Head of caudate nucleus (tissue), 42 donors: ENCODE measurements around the gene STK17A.
"Not testable (repeated sequence)": the region's sequence is repeated elsewhere in the genome, so short reads cannot be mapped to it uniquely, and the experiment has no call there.

Experiments
- DNase-seq, 42 donors: peaks; one replicate each; pipeline versions ENCODE4 v3.0.0 to v3.0.0-alpha.2; 2020 to 2021; ENCODE audit warnings: mixed read lengths in 7 of 42
- intact Hi-C: fragments of 100-400 bp; cut with DNase I; formaldehyde crosslinking; loops from one replicate; pipeline ENCODE4 v1.15.0; 2022

The STK17A gene

GRCh38 chr7:43590862-43591557 lies 8.1 kb downstream of the STK17A start:
- intact Hi-C loops: no loop called here
- no peak for DNase-seq

DNA sequence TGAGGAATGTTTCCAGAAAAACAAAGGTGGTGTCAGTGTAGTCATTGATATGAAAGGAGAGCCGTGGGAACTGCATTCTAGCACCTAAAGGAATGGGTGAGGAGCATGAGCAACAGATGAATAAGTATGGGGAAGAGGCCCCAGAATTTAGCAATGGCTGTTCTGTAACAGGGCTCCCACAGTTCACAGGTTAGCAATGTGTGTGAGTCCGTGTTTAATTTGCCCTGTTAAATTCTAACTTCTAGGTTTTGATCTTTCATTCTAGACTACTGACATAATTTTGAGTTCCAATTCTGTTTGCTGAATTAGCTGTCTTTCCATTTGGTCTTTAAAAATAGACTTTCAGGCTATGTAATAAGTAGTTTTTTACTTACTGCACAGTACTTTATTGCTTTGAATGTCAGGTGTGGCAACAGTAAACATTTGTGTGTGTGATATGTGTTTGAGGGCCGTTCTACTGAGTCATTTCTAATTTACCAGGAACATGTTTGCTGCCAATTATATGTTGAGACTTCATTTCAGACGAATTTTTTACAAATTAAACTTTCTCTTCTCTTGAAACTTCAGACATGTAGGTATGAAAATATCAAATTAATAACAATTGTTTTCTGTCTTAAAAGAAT lies 8.8 kb downstream of the STK17A start:
- DNase-seq: no peak
- intact Hi-C loops: no loop called here

- intact Hi-C loops: no loop called here
Measured at GRCh38 chr7:43592326-43592725, 9.4 kb downstream of the STK17A start.

GRCh38 chr7:43593010-43593409 lies 10.1 kb downstream of the STK17A start:
- DNase-seq: no peak
- intact Hi-C loops: no loop called here

More at GRCh38 chr7:43592326-43592725, 9.4 kb downstream of the STK17A start:
- no peak for DNase-seq

DNA sequence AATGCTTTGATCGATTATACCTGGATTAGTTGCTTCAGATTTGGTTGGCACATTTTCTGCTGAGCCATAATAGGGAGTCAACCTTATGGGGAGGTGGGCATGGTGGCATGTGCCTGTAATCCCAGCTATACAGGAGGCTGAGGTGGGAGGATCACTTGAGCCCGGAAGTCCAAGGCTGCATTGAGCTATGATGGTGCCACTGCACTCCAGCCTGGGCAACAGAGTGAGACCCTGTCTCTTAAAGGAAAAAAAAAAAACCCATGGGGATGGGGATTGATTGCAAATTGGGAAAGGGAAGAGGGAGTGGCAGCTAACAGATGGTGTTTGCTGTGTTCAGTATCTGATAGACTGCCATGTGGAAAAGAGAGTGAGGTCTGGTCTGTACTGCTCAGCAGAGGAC lies 11.1 kb downstream of the STK17A start:
- no peak for DNase-seq
- intact Hi-C loops: no loop called here

DNA sequence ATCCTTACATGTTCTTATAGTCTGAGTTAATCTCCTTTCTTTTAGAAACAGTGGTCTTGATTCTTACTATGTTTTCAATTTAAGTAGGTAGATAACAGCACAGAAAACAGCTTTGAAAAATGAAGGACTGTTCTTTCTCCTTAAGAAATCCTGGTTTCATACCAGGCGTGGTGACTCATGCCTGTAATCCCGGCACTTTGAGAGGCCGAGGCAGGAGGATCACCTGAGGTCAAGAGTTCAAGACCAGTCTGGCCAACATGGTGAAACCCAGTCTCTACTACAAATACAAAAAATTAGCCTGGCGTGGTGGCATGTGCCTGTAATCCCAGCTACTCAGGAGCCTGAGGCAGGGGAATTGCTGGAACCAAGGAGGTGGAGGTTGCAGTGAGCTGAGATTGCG lies 13.5 kb downstream of the STK17A start:
- intact Hi-C loops, DNase-seq: not testable (repeated sequence)

GRCh38 chr7:43600056-43600455 lies 17.1 kb downstream of the STK17A start:
- intact Hi-C loops: no loop called here
- no peak for DNase-seq

DNA sequence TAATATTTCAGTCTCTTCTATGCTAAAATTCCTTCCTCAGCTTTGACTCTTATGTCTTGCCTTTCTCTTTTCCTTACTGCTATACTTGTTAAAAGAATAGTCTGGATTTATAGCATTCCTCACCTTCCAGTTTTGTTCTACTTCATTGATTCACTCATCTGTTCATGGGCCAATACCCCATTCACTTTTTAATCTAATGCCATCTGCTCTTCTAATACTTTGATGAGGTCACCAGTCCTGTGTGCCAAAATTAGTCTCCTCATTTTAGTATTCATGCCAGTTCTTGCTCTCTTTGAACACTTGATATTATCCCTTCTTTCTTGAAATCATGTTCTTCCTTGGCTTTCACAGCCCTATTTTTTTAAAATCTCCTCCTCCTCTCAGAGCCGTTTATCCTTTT lies 19.3 kb downstream of the STK17A start:
- DNase-seq: no peak
- intact Hi-C loops: no loop called here

- intact Hi-C loops: no loop called here
- DNase-seq: no peak
Measured at GRCh38 chr7:43604251-43604650, 21.3 kb downstream of the STK17A start.

- no peak for DNase-seq
- intact Hi-C loops: no loop called here
Measured at GRCh38 chr7:43609097-43609496, 26.2 kb downstream of the STK17A start.

DNA sequence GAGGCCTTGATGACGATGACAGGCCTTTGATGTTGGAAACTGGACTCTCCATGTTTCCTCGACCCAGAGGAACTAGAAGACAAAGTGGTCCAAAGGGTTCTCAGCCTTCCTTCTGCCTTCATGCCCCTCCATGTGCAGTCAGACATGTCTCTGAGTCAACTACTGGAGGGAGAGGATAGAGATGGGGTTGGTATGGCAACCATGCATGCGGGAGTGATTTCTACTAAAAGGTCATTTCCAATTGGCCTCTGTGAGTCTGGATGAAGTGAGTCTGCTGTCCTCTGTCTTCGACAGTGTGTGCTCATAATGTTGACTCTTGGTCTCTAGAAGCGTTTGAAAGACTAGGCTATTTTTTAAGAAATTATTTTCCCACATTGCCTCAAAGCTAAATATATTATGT lies 29.2 kb downstream of the STK17A start:
- intact Hi-C loops: no loop called here

GRCh38 chr7:43612599-43613589 lies 30.0 kb downstream of the STK17A start:
- peak in 1 of 42 donors; percentile 8 for DNase-seq
- intact Hi-C loops: no loop called here

More for the DNA sequence above, 29.2 kb downstream of the STK17A start:
- DNase-seq: no peak

- intact Hi-C loops: no loop called here
- DNase-seq: no peak
Measured at GRCh38 chr7:43615558-43616145, 32.7 kb downstream of the STK17A start.

DNA sequence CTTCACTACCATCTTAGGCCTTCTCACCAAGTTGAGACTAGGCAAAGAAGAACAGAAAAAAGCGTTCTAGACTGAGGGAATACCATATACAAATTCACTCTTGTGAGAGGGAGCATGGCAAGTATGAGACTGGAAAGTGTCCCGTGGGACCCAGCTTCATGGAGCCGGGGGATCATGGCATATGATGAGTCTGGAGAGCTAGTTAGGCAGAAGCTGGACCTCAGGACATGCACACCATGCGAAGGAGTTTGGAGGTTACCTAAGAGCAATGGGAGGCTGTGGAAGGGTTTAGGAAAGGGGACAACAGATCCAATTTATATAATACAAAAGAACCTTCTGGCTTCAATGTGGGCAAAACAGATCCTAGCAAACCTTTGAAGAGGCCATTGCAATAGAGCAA lies 34.1 kb downstream of the STK17A start:
- intact Hi-C loops: no loop called here

GRCh38 chr7:43618073-43618472 lies 35.2 kb downstream of the STK17A start:
- intact Hi-C loops: no loop called here
- DNase-seq: no peak

More for the DNA sequence above, 34.1 kb downstream of the STK17A start:
- no peak for DNase-seq

DNA sequence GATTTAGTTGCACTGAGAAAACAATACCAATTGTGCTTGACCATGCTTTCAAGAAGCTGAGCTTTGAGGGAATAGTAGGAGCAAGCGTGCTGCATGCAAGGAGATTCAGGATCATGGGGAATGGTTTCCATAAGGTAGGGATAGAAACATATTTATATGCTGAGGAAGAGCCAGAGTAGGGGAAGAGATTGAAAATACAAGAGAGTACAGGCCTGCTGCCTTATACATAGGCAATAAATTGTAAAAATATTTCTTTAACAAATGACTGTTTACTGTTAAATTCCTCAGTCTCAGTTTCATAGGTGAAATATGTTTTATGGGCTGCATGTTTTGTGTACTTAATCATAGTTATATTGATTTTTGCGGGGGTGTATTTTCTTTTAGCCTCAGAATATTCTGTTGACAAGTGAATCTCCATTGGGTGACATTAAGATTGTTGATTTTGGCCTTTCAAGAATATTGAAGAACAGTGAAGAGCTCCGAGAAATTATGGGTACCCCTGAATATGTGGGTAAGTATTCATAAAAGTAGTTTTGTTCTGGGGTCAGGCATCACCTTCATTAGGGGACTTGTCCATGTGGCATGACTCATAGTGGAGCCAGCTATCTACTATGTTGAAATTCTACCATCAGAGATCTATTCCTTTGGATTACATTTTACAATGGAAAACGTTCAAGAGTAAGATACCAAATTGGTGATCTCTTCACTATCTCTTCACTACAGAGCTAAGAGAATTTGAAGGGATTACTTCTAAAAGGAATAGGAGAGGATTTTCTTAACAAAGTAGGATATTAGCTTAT lies 36.5 kb downstream of the STK17A start:
- intact Hi-C loops: no loop called here

GRCh38 chr7:43621729-43622448 lies 39.0 kb downstream of the STK17A start:
- intact Hi-C loops: no loop called here
- DNase-seq: no peak

More for the DNA sequence above, 36.5 kb downstream of the STK17A start:
- DNase-seq: no peak

- no peak for DNase-seq
- intact Hi-C loops: no loop called here
Measured at GRCh38 chr7:43624156-43624555, 41.2 kb downstream of the STK17A start.
